ENCODE data around the gene FAM89A.

DNA sequence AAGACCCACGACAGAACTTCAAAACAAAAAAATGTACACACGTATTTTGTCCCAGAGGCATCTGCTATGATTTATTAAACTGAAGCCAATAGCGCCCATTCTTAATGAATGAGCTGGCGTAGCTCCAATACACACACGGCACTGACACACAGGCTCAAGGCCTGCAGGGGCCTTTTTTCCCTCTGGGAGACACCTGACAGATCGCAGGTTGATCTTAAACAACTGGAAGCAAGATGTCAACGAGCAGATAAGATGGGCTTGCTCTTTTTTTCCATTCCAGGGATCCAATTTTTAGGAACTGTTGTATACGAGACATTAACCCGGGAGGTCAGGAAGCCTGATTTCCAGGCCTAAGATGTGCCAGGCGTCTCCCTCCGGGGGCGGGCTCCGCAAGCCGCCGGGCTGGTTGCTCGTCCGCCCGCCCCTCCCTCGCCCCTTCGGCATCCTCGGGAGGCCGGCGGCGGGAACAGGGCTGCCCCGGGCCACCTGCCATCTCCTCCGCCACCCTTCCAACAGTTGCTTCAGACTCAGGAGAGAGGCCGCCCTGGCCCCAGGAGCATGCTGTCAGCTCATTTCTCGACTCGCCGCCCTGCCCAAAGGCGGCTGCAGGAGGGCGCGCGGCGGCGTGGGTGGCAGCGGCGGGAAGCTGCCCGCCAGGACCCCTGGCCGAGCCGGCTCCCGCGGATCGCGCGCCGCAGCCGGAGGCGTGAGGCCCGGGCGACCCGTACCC, 62.1 kb downstream of the FAM89A start:
- TF ChIP-seq, protein P1, sequence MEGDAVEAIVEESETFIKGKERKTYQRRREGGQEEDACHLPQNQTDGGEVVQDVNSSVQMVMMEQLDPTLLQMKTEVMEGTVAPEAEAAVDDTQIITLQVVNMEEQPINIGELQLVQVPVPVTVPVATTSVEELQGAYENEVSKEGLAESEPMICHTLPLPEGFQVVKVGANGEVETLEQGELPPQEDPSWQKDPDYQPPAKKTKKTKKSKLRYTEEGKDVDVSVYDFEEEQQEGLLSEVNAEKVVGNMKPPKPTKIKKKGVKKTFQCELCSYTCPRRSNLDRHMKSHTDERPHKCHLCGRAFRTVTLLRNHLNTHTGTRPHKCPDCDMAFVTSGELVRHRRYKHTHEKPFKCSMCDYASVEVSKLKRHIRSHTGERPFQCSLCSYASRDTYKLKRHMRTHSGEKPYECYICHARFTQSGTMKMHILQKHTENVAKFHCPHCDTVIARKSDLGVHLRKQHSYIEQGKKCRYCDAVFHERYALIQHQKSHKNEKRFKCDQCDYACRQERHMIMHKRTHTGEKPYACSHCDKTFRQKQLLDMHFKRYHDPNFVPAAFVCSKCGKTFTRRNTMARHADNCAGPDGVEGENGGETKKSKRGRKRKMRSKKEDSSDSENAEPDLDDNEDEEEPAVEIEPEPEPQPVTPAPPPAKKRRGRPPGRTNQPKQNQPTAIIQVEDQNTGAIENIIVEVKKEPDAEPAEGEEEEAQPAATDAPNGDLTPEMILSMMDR (IDR thresholded peaks at IDR 0.05; ENCODE audit: insufficient read depth, low read depth, low read length): no peak
- no peak for TF ChIP-seq EZH2 (IDR thresholded peaks at IDR 0.05; ENCODE audit: insufficient read depth, low read length)

All from astrocyte (in vitro differentiated cells and primary cell).